NCI-H1417 (cell line): ENCODE measurements around the gene TSEN54.

ENCODE experiments used
- DNase-seq, 3 experiments: peaks; one replicate each; lab custom pipeline; 2025; lab: John Stamatoyannopoulos, UW

TSEN54 gene

GRCh38 chr17:75488693-75489510 lies 27.4 kb upstream of the TSEN54 start:
- no peak for DNase-seq

- no peak for DNase-seq
These were observed 26.8 kb upstream of the TSEN54 start for GRCh38 chr17:75489511-75489955.

- no peak for DNase-seq
These were observed 26.1 kb upstream of the TSEN54 start for GRCh38 chr17:75490173-75490743.

GRCh38 chr17:75490953-75491649 lies 25.2 kb upstream of the TSEN54 start:
- DNase-seq: no peak

GRCh38 chr17:75491680-75492079 lies 24.6 kb upstream of the TSEN54 start:
- no peak for DNase-seq

- no peak for DNase-seq
These were observed 23.7 kb upstream of the TSEN54 start for GRCh38 chr17:75492555-75493168.

DNA sequence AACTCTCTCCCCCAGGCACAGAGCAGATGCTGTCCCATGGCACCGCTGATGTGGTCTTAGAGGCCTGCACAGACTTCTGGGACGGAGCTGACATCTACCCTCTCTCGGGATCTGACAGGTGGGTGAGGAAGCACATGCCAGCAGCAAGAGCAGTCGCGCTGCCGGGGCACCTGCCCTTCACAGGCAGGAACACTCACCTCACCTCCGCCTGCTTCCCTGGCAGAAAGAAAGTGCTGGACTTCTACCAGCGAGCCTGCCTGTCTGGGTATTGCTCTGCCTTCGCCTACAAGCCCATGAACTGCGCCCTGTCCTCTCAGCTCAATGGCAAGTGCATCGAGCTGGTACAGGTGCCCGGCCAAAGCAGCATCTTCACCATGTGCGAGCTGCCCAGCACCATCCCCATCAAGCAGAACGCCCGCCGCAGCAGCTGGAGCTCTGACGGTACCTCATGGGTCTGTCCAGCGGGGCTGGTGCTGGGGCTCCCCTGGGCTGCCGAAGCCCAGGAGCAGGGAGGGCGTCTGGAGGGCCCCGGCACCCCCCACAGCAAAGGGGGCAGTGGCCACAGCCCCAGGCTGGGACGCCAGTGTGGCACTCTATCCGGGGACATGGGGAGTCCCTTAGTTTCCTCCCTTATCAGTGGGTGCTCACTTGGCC lies 22.7 kb upstream of the TSEN54 start:
- DNase-seq: no peak

DNA sequence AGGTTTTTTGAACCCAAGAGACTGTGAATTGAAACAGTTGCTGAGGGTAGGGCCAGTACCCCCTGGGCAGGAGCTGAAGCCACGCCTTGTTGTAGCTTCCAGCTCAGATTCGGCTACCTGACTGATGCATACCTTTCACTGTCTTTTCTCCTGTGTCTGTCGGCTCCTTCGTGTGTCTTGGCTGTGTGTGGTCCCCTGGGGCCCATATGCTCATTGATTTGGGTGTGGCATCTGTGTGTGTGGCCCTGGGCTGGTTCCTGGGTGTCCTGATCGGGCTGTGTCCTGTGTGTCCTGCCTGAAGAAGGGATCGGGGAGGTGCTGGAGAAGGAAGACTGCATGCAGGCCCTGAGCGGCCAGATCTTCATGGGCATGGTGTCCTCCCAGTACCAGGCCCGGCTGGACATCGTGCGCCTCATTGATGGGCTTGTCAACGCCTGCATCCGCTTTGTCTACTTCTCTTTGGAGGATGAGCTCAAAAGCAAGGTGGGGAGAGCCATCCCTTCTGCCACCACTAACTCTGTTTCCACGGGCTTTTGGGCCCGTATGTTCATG lies 21.9 kb upstream of the TSEN54 start:
- no peak for DNase-seq

DNA sequence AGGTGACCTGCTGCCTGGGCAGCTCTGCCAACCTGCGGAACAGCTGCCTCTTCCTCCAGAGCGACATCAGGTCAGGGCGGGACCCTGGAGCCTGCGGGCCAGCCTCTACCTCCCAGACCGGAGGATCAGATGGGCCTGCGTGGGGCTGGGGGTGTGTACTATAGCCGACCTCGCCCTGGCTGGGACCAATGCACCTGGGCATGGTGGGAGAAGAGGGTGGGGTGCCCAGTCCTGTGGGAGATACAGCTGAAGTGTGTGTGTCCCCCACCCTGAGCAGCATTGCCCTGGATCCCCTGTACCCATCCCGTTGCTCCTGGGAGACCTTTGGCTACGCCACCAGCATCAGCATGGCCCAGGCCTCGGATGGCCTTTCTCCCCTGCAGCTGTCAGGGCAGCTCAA lies 20.3 kb upstream of the TSEN54 start:
- no peak for DNase-seq

DNA sequence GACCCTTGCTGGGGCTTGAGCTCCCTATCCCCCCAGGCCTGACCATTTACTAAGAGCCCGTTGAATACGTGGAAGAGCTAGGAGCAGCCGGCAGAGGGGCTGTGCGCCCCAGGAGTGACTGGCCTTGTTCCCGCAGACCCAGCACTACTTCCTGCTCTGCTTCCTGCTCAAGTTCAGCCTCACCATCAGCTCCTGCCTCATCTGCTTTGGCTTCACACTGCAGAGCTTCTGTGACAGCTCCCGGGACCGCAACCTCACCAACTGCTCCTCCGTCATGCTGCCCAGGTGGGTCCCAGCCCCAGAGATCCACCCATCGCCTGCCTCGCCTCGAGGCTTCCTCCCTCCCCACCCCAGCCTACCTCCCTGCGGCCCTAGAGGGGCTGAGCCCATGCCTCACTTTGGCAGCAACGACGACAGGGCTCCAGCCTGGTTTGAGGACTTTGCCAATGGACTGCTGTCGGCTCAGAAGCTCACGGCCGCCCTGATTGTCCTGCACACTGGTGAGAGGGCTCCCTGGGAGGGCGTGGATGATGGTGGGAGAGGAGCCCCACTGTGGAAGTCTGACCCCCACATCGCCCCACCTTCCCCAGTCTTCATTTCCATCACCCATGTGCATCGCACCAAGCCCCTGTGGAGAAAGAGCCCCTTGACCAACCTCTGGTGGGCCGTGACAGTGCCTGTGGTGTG lies 18.1 kb upstream of the TSEN54 start:
- DNase-seq: no peak

DNA sequence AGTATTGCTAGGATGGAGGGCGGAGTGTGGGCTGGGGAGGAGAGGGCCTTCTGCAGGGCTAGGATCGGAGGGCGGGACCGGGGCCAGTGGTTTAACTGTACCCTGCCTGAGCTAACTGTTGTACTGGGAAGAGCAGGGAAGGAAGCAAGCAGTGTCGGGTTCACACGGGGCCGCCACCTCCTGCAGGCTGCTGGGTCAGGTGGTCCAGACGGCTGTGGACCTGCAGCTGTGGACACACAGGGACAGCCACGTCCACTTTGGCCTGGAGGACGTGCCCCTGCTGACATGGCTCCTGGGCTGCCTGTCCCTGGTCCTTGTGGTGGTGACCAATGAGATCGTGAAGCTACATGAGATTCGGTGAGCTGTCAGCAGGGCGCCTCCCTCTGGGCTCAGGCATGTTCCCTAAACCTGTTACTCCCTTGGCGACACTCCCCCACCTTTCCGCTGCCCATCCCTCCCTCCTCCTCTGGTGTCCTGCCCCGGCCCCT lies 17.6 kb upstream of the TSEN54 start:
- no peak for DNase-seq

- DNase-seq: no peak
These were observed 16.9 kb upstream of the TSEN54 start for GRCh38 chr17:75499313-75500022.

DNA sequence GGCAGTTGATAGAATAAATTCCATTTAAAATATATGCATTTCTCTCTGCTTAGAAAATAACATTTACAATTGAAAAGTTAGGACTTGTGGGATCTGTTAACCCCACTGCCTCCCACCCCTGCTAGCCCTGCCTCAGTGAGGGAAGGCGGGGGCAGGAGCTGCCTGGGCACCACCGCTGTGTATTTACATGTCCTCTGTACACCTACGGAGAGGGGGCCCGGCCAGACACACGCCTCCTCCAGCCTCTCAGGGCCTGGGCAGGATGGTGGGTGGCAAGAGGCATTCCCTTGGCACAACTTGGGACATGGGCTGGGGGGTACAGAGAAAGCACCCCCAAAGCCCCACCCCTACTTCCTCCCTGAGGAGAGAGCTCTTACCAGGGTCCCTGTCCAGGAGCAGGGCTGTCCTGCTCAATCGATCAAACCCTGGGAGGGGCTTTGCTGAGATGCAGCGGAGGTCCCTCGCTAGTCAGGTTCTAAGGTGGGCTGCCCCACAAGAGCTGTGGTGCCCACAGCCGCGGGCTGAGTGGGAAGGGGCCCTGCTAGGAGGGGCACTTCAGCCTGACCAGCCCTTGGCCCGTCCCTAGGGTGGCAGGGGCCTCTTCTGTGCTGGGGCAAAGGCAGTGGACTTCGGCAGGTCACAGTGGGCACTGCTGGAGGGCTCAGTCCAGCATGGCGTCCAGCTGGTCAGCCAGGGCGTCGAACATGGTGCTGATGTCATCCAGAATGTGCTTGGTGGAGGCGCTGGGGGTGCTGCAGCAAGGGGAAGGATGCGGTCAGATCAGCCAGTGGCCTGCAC lies 15.7 kb upstream of the TSEN54 start:
- DNase-seq: no peak

DNA sequence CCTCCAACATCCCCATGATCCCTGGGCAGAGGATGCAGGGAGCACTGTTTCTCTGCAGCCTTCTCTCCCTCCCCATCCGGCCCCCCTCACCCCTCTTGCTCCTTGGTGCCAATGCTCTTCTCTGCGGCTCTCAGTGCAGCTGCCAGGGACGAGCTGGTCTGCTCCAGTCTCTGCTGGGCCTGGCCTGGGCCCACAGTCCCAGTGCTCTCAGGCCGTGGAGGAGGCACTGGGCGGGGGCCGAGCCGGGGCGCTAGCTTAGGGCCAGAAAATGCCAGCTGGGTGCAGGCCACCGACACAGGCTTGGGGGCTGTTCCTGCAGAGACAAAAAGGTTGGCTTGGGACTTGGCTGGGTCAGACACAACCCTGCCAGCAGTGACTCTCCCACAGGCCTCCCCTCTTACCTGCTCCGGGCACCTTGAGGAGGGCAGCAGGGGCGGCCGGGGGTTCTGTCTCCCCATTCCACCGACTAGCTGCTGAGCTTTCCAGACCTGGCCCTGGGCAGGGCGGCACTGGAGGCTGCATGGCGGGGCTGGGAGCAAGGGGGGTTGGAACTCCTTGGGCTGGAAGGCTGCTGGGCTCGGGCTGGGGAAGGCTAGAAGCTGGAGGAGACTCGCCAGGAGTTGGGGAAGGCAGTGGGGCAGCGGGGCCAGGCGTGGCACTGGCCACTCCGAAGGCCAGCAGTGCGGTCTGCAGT lies 14.8 kb upstream of the TSEN54 start:
- DNase-seq: no peak

GRCh38 chr17:75502072-75502720 lies 14.1 kb upstream of the TSEN54 start:
- DNase-seq: no peak

- no peak for DNase-seq
These were observed 13.5 kb upstream of the TSEN54 start for GRCh38 chr17:75502721-75503329.

GRCh38 chr17:75503337-75503950 lies 12.9 kb upstream of the TSEN54 start:
- no peak for DNase-seq

DNA sequence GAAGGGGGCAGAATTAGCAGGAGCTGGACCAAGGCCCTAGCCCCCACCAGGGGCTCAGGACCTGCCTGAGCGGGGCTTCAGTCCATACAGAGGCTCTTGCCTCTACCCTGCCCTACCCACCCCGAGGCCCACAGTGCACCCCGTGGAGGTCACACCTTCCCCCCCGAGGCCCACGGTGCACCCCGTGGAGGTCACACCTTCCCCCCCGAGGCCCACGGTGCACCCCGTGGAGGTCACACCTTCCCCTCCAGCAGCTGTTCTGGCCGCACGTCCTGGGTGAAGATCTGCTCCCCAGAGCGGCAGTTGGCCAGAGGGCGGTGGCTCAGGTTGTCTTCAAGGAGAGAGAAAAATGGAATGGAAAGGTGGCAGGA lies 12.4 kb upstream of the TSEN54 start:
- DNase-seq: no peak
